HepG2 (cell line): Measurements from ENCODE around the gene TRDN. TPM values are rescaled to one million over a fixed set of nuclear protein-coding genes. Genes with fewer than 3 reads are reported as not detected.

Source experiments
- ATAC-seq: fragments of 200-7000 bp; cut with Tn5 transposase; 3 replicates; pipeline ENCODE4 v1.9.1; 2020; ENCODE audit warnings: mild to moderate bottlenecking, moderate library complexity
- BruUV-seq: library from RNA; stranded (reverse); fragments of 400-500 nt; replicated peaks from 2 replicates; lab custom pipeline; 2021; lab: Mats Ljungman, UMichigan
- CTCF ChIA-PET: fragments of 300-600 bp; formaldehyde crosslinking; extraction: SDS; loops from one replicate; lab custom pipeline; 2021; ENCODE audit warnings: low total read pairs, inconsistent platforms, low intra/inter-chr PET ratio; lab: Yijun Ruan, JAX
- POLR2A ChIA-PET: fragments of 350-600 bp; sonication (Branson Sonifier 250); formaldehyde crosslinking; loops from one replicate; lab custom pipeline; 2020; ENCODE audit warnings: antibody characterized with exemption, inconsistent platforms; lab: Yijun Ruan, JAX
- DNase-seq: peaks from one replicate; pipeline ENCODE4 v3.0.0-alpha.2; 2015; ENCODE audit warnings: low spot score
- FAIRE-seq: peaks from 3 replicates; lab custom pipeline; 2011; peaks lifted over from hg19 to GRCh38; lab: Jason Lieb, UNC
- H2AFZ ChIP-seq: one replicate; pipeline ENCODE4 v1.6.1; 2011; ENCODE audit warnings: low read length, inconsistent platforms
- H3K27ac ChIP-seq: fragments of 300-600 bp; 3 replicates; pipeline ENCODE4 v1.8.0; 2011; ENCODE audit warnings: mixed run types, mild to moderate bottlenecking, mixed read lengths, low read length, inconsistent platforms; ENCODE audit not compliant: insufficient read depth; ENCODE audit errors: extremely low read length
- H3K27me3 ChIP-seq, 2 experiments: fragments of 200-600 bp in 1 of 2; 2 replicates in 1 of 2; 3 replicates in 1 of 2; pipeline versions ENCODE4 v1.6.0 to v1.8.0; 2011; ENCODE audit warnings: low read length in 2 of 2, mild to moderate bottlenecking in 2 of 2, moderate library complexity in 2 of 2, inconsistent platforms in 1 of 2; ENCODE audit not compliant: insufficient read depth in 2 of 2, control insufficient read depth in 1 of 2
- H3K36me3 ChIP-seq, 2 experiments: fragments of 200-600 bp in 1 of 2; replicated peaks in 1 of 2; 2 replicates in 1 of 2; 3 replicates in 1 of 2; pipeline versions ENCODE4 v1.5.1 to v1.8.0; 2011; ENCODE audit warnings: low read length in 2 of 2, inconsistent platforms in 1 of 2; ENCODE audit not compliant: insufficient read depth in 2 of 2, control insufficient read depth in 1 of 2
- H3K4me1 ChIP-seq: 2 replicates; pipeline ENCODE4 v1.5.1; 2012; ENCODE audit warnings: low read length, inconsistent platforms; ENCODE audit not compliant: insufficient read depth
- H3K4me2 ChIP-seq: 2 replicates; pipeline ENCODE4 v1.6.0; 2011; ENCODE audit warnings: low read depth, low read length, inconsistent platforms
- H3K4me3 ChIP-seq, 3 experiments: fragments of 200-600 bp in 1 of 3; sonication (generic), shearing (Covaris generic) in 1 of 3; replicated peaks in 1 of 3; 2 replicates each; pipeline ENCODE4 v1.5.1; 2011 to 2016; ENCODE audit warnings: low read length in 3 of 3, inconsistent platforms in 2 of 3, low read depth in 2 of 3, mild to moderate bottlenecking in 2 of 3, control low read depth in 1 of 3, mixed read lengths in 1 of 3; ENCODE audit not compliant: insufficient read depth in 1 of 3
- H3K79me2 ChIP-seq: one replicate; pipeline ENCODE4 v1.6.1; 2011; ENCODE audit warnings: low read length, inconsistent platforms; ENCODE audit not compliant: insufficient read depth
- H3K9ac ChIP-seq: 2 replicates; pipeline ENCODE4 v1.6.0; 2011; ENCODE audit warnings: mild to moderate bottlenecking, low read depth, low read length, inconsistent platforms; ENCODE audit not compliant: insufficient read depth
- H3K9me3 ChIP-seq: 2 replicates; pipeline ENCODE4 v1.5.1; 2012; ENCODE audit warnings: mild to moderate bottlenecking, low read length
- H4K20me1 ChIP-seq: 2 replicates; pipeline ENCODE4 v1.6.0; 2011; ENCODE audit warnings: inconsistent platforms, mild to moderate bottlenecking, low read length, moderate library complexity; ENCODE audit not compliant: insufficient read depth
- AKNA ChIP-seq: sonication (generic); formaldehyde crosslinking; IDR thresholded peaks from 2 replicates; pipeline ENCODE4 v1.4.0; 2020; ENCODE audit warnings: missing genetic modification reagents, borderline replicate concordance
- NFIB ChIP-seq: sonication (generic); formaldehyde crosslinking; IDR thresholded peaks from 2 replicates; pipeline ENCODE4 v1.9.0; 2021; ENCODE audit warnings: missing genetic modification reagents, mild to moderate bottlenecking, borderline replicate concordance
- TRIM24 ChIP-seq: sonication (generic); formaldehyde crosslinking; IDR thresholded peaks from 2 replicates; pipeline ENCODE4 v1.8.0; 2022; ENCODE audit warnings: mild to moderate bottlenecking, missing genetic modification reagents
- WGBS: methylation state at CpG from one replicate; pipeline ENCODE4 v1.1.6; 2017; ENCODE audit warnings: low lambda C conversion rate; 5-methylcytosine and 5-hydroxymethylcytosine counted together
- in situ Hi-C: cut with HindIII; loops from 2 replicates; pipeline ENCODE4 v1.10.0; 2017; ENCODE audit warnings: low pct_unique_long_range_greater_than_20kb; ENCODE audit not compliant: extremely low pct_ligation_motif_present
- intact Hi-C: fragments of 100-400 bp; cut with micrococcal nuclease; formaldehyde crosslinking; loops from one replicate; pipeline ENCODE4 v1.10.0; 2022; ENCODE audit not compliant: unreplicated experiment
- polyA plus RNA-seq, 8 experiments: library from polyadenylated mRNA; depleted of rRNA in 3 of 8; stranded (reverse) in 7 of 8; unstranded in 1 of 8; fragments of >200 nt; fragmentation: Illumina TruSeq in 4 of 8; extraction: Trizol in 4 of 8; gene quantifications; 2 replicates each; pipeline versions ENCODE4 v1.2.1 to v1.2.3, GENCODE V29; 2011 to 2016; ENCODE audit warnings: low read depth in 4 of 8, missing spikeins in 1 of 8, mixed read lengths in 1 of 8; ENCODE audit not compliant: insufficient read depth in 1 of 8
- total RNA-seq, 5 experiments: library from RNA; depleted of rRNA; stranded (reverse); fragments of >200 nt; fragmentation: Illumina TruSeq; extraction: Trizol; gene quantifications; 2 replicates each; pipeline ENCODE4 v1.2.3, GENCODE V29; 2016; ENCODE audit warnings: low read depth in 1 of 5

Gene TRDN
- total and polyA plus RNA-seq, 2 of the 13 experiments (the other 11 are each of a cell fraction or from before 2014, with no cell fraction given), result not detected

- no peak overlapping the region for H2AFZ ChIP-seq
- H3K27me3 ChIP-seq, result no peaks in the 10 kb centered on the region
- TF ChIP-seq TRIM24 (CRISPR knock-in tag) (no peak), AKNA (CRISPR knock-in tag) (no peak), NFIB (no peak)
- TF ChIP-seq, all 625 proteins: peak for 0
- Histone ChIP-seq H3K79me2 (no peaks in the 10 kb centered on the region), H3K4me2 (no peak overlapping the region), H3K36me3 (no peaks in the 10 kb centered on the region), H3K4me1 (no peaks in the 10 kb centered on the region), H3K9ac (no peak overlapping the region), H3K9me3 (peaks cover 63% of the 10 kb centered on the region), H4K20me1 (no peaks in the 10 kb centered on the region), H3K27ac (no peak overlapping the region), H3K4me3 (no peak overlapping the region)
- ATAC-seq (no peak), FAIRE-seq (no peak), DNase-seq (no peak)
- no TSS peak for BruUV-seq
- intact Hi-C loops, result no loop called here
- CTCF ChIA-PET, result no interaction called here
- in situ Hi-C loops, result no loop called here
- POLR2A ChIA-PET, result no interaction called here
- 4% methylated on average over 1 of the region's 1 CpG for WGBS
These were observed 432.8 kb downstream of the TRDN start for GRCh38 chr6:123203928-123204327.
